Lung (tissue), 12 donors: Measurements from ENCODE around the gene PCSK6. TPM values are rescaled to one million over a fixed set of nuclear protein-coding genes. Genes with fewer than 3 reads are reported as not detected.
"Not testable (repeated sequence)": the region's sequence is repeated elsewhere in the genome, so short reads cannot be mapped to it uniquely, and the experiment has no call there.

Experiments used
- ATAC-seq: fragments of 200-7000 bp; cut with Tn5 transposase; one replicate; pipeline ENCODE4 v1.9.1; 2020; ENCODE audit warnings: moderate number of reproducible peaks; ENCODE audit not compliant: insufficient read depth, low FRiP score
- DNase-seq, 3 donors: peaks; one replicate each; pipeline ENCODE4 v3.0.0-alpha.2; 2013 to 2017
- H3K27ac ChIP-seq, 2 donors: one replicate each; pipeline ENCODE4 v1.5.1; 2013; ENCODE audit warnings: mild to moderate bottlenecking in 2 of 2, moderate library complexity in 2 of 2, control low read depth in 1 of 2, inconsistent platforms in 1 of 2, low read depth in 1 of 2, low read length in 1 of 2
- H3K27me3 ChIP-seq, 3 donors: one replicate each; pipeline ENCODE4 v1.5.1; 2013; ENCODE audit warnings: low read length in 2 of 3; ENCODE audit not compliant: control insufficient read depth in 3 of 3, insufficient read depth in 3 of 3
- H3K36me3 ChIP-seq, 4 donors: one replicate each; pipeline ENCODE4 v1.5.1; 2013; ENCODE audit warnings: low read length in 4 of 4, mild to moderate bottlenecking in 1 of 4, moderate library complexity in 1 of 4; ENCODE audit not compliant: control insufficient read depth in 4 of 4, insufficient read depth in 4 of 4
- H3K4me1 ChIP-seq, 5 donors: one replicate each; pipeline ENCODE4 v1.5.1; 2013; ENCODE audit warnings: low read length in 5 of 5, mild to moderate bottlenecking in 2 of 5, moderate library complexity in 1 of 5; ENCODE audit not compliant: control insufficient read depth in 5 of 5, insufficient read depth in 5 of 5
- H3K4me3 ChIP-seq: one replicate; pipeline ENCODE4 v1.5.1; 2013; ENCODE audit warnings: mild to moderate bottlenecking, control low read depth, moderate library complexity
- H3K9ac ChIP-seq, 2 donors: one replicate each; pipeline ENCODE4 v1.5.1; 2013; ENCODE audit warnings: low read length in 2 of 2, control low read depth in 1 of 2; ENCODE audit not compliant: insufficient read depth in 1 of 2
- H3K9me3 ChIP-seq, 4 donors: one replicate each; pipeline ENCODE4 v1.5.1; 2013; ENCODE audit warnings: low read length in 3 of 4, mild to moderate bottlenecking in 1 of 4, moderate library complexity in 1 of 4; ENCODE audit not compliant: control insufficient read depth in 4 of 4, insufficient read depth in 3 of 4
- CTCF ChIP-seq: IDR thresholded peaks from 2 replicates; pipeline ENCODE4 v1.5.1; 2012; ENCODE audit warnings: mild to moderate bottlenecking; ENCODE audit errors: control extremely low read depth, extremely low read depth
- WGBS, 2 donors: extraction: QIAGEN DNeasy Blood & Tissue Kit; methylation state at CpG; one replicate each; pipeline ENCODE4 v1.1.7; 2013; 5-methylcytosine and 5-hydroxymethylcytosine counted together
- polyA plus RNA-seq, 2 donors: library from polyadenylated mRNA; stranded (reverse); fragments of 200-250 nt; gene quantifications; one replicate each; pipeline ENCODE4 v1.2.1, GENCODE V29; 2013
- total RNA-seq, 2 donors: library from RNA; depleted of rRNA in 1 of 2; stranded (reverse); fragments of >200 nt in 1 of 2; gene quantifications; one replicate each; pipeline ENCODE4 v1.2.1, GENCODE V29; 2014 to 2021
- donor health status: control.
- donor health status: control.
- donor health status: Bipolar disorder and iron deficiency.
- donor health status: healthy.
- donor health status: DM: yes; HTN: yes; CAD: no.

Gene PCSK6
- total and polyA plus RNA-seq, 4 donors = 4.6 to 41.0 (median 8.4) TPM

GRCh38 chr15:101378171-101378755 lies 111.2 kb downstream of the PCSK6 start:
- no peak for ATAC-seq
- H3K27me3 ChIP-seq = no peaks in the 10 kb centered on the region
- no peak overlapping the region for H3K9ac ChIP-seq
- WGBS, 2 donors = 74 to 85% methylated on average over 10 of the region's 10 CpGs
- H3K36me3 ChIP-seq = no peaks in the 10 kb centered on the region
- no peak for DNase-seq
- no peaks in the 10 kb centered on the region for H3K9me3 ChIP-seq
- TF ChIP-seq CTCF = no peak
- no peak overlapping the region for H3K27ac ChIP-seq
- no peak overlapping the region for H3K4me3 ChIP-seq
- peaks cover 0 to 2% (median 0%) of the 10 kb centered on the region in 5 donors for H3K4me1 ChIP-seq

GRCh38 chr15:101376615-101377395 lies 112.7 kb downstream of the PCSK6 start:
- TF ChIP-seq CTCF = no peak
- ATAC-seq (no peak), DNase-seq (no peak)
- Histone ChIP-seq H3K27ac (no peak overlapping the region), H3K27me3 (no peaks in the 10 kb centered on the region), H3K4me1 (peaks cover 0 to 9% (median 0%) of the 10 kb centered on the region in 5 donors), H3K9ac (no peak overlapping the region), H3K4me3 (no peak overlapping the region), H3K36me3 (no peaks in the 10 kb centered on the region), H3K9me3 (no peaks in the 10 kb centered on the region)
- WGBS, 2 donors = 85 to 89% methylated on average over 14 of the region's 14 CpGs

GRCh38 chr15:101375006-101375405 lies 114.5 kb downstream of the PCSK6 start:
- not testable (repeated sequence) for ATAC-seq
- WGBS, 2 donors = 91 to 93% methylated on average over 15 of the region's 15 CpGs

GRCh38 chr15:101374326-101374725 lies 115.2 kb downstream of the PCSK6 start:
- H3K9ac ChIP-seq = no peak overlapping the region
- H3K4me1 ChIP-seq = peaks cover 0 to 9% (median 0%) of the 10 kb centered on the region in 5 donors
- H3K9me3 ChIP-seq = no peaks in the 10 kb centered on the region
- H3K27me3 ChIP-seq = no peaks in the 10 kb centered on the region
- DNase-seq = no peak
- no peak overlapping the region for H3K27ac ChIP-seq
- ATAC-seq = no peak
- no peak for TF ChIP-seq CTCF
- WGBS, 2 donors = 94 to 95% methylated on average over 6 of the region's 6 CpGs
- H3K4me3 ChIP-seq = no peak overlapping the region
- no peaks in the 10 kb centered on the region for H3K36me3 ChIP-seq

More at GRCh38 chr15:101375006-101375405, 114.5 kb downstream of the PCSK6 start:
- H3K4me1 ChIP-seq, H3K9me3 ChIP-seq, H3K36me3 ChIP-seq, H3K27me3 ChIP-seq, H3K9ac ChIP-seq, H3K27ac ChIP-seq, H3K4me3 ChIP-seq, DNase-seq: not testable (repeated sequence)
